Right atrium auricular region (tissue), 2 donors: ENCODE measurements around the gene DCAF17. TPM values are rescaled to one million over a fixed set of nuclear protein-coding genes. Genes with fewer than 3 reads are reported as not detected.

Experiments used
- DNase-seq: peaks from one replicate; pipeline ENCODE4 v3.0.0-alpha.2; 2019; ENCODE audit warnings: low spot score
- H3K27ac ChIP-seq, 2 donors: fragments of 200-600 bp; sonication (generic); 1 replicate in 1 of 2; 2 replicates in 1 of 2; pipeline ENCODE4 v1.5.1; 2016 to 2019
- H3K27me3 ChIP-seq, 2 donors: fragments of 200-600 bp; sonication (generic); one replicate each; pipeline versions ENCODE4 v1.5.1 to v1.6.0; 2017 to 2019
- H3K36me3 ChIP-seq: fragments of 200-600 bp; sonication (generic); one replicate; pipeline ENCODE4 v1.5.1; 2016
- H3K4me1 ChIP-seq, 2 donors: fragments of 200-600 bp; sonication (generic); one replicate each; pipeline versions ENCODE4 v1.5.1 to v1.6.0; 2017 to 2019
- H3K4me3 ChIP-seq, 2 donors: fragments of 200-600 bp; sonication (generic); 1 replicate in 1 of 2; 2 replicates in 1 of 2; pipeline ENCODE4 v1.5.1; 2017 to 2019; ENCODE audit warnings: mild to moderate bottlenecking in 1 of 2, moderate library complexity in 1 of 2
- H3K9me3 ChIP-seq, 2 donors: fragments of 200-600 bp; sonication (generic); one replicate each; pipeline ENCODE4 v1.5.1; 2019
- total RNA-seq, 2 donors: library from RNA; depleted of rRNA; stranded (reverse); fragments of >200 nt; gene quantifications; one replicate each; pipeline ENCODE4 v1.1.0, GENCODE V29; 2016
- TF ChIP-seq, protein P1 (sequence below), 2 donors: fragments of 200-600 bp; sonication (generic); IDR thresholded peaks; one replicate each; pipeline ENCODE4 v1.5.1; 2019; ENCODE audit warnings: antibody characterized with exemption in 2 of 2

Gene DCAF17
- total RNA-seq, 2 donors from 2014 or later: 5.8 to 7.3 TPM

DNA sequence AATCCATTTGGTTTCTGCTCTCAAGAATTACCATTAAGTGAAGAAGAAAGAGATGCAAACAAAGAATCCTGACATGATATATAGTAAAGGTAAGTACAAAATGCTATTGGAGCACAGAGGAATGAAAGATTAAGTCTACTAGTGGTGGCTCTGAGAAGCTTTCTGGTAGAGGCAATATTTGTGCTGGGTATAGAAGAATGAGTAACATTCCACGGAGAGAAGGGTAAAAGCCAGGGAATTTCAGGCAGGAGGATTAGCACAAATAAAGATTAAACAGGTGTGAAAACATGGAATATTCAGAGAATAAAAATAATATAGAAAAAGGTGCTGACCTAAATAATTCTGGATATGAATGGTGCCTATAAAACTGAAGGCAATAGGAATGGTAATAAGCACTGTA is 32.1 kb upstream of the DCAF17 start:
- H3K4me1 ChIP-seq: no peaks in the 10 kb centered on the region
- TF ChIP-seq, protein P1, sequence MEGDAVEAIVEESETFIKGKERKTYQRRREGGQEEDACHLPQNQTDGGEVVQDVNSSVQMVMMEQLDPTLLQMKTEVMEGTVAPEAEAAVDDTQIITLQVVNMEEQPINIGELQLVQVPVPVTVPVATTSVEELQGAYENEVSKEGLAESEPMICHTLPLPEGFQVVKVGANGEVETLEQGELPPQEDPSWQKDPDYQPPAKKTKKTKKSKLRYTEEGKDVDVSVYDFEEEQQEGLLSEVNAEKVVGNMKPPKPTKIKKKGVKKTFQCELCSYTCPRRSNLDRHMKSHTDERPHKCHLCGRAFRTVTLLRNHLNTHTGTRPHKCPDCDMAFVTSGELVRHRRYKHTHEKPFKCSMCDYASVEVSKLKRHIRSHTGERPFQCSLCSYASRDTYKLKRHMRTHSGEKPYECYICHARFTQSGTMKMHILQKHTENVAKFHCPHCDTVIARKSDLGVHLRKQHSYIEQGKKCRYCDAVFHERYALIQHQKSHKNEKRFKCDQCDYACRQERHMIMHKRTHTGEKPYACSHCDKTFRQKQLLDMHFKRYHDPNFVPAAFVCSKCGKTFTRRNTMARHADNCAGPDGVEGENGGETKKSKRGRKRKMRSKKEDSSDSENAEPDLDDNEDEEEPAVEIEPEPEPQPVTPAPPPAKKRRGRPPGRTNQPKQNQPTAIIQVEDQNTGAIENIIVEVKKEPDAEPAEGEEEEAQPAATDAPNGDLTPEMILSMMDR (IDR thresholded peaks at IDR 0.05): no peak
- H3K4me3 ChIP-seq: no peak overlapping the region
- H3K27ac ChIP-seq: no peak overlapping the region
- H3K9me3 ChIP-seq: peaks cover 0 to 13% of the 10 kb centered on the region in 2 donors
- H3K27me3 ChIP-seq: no peaks in the 10 kb centered on the region
- no peaks in the 10 kb centered on the region for H3K36me3 ChIP-seq
- no peak for DNase-seq

DNA sequence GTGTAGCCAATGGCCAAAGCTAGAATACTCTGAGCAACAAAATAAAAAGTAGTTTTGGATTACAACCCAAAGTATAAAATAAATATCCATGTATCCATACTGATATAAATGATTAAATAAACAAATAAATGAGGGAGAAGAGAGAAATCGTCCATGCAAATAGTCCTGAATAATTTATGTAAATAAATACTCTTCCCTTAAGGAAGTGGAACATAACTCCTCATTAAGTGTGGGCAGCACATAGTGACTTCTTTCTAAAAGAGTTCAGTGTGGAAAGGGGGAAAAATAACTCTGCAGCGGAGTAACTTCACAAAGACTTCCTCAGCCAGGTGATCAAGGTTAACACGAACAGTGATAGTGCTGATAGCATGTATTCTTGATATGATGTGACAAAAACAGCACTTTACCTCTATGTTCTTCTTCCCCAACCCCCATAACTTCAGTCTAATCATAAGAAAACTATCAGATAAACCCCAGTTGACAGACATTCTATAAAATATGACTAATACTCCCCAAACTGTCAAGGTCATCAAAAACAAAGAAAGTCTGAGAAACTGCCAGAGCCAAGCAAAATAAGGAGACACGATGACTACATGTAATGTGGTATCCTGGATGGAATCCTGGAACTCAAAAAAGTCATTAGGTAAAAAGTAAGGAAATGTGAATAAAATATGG is 31.0 kb upstream of the DCAF17 start:
- DNase-seq: no peak
- H3K4me3 ChIP-seq: no peak overlapping the region
- TF ChIP-seq, protein P1 (IDR thresholded peaks at IDR 0.05): no peak

DNA sequence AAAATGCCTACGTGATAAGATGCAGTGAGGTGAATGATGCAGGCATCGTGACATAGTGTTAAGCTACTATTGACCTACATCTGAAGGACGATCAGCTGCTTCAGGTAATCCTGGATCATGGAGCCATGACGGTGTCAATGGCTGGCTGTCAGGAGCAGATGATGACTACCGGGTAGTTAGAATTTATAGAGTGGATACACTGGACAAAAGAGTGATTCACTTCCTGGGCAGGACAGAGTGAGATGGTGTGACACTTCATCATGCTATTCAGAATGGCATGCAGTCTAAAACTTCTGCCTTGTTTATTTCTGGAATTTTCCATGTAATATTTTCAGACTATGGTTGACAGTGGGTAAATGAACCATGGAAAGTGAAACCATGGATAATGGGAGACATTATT is 29.8 kb upstream of the DCAF17 start:
- Histone ChIP-seq H3K27me3 (no peaks in the 10 kb centered on the region), H3K9me3 (peaks cover 0 to 6% of the 10 kb centered on the region in 2 donors), H3K27ac (no peak overlapping the region), H3K4me3 (no peak overlapping the region), H3K36me3 (no peaks in the 10 kb centered on the region), H3K4me1 (no peaks in the 10 kb centered on the region)
- TF ChIP-seq, protein P1 (IDR thresholded peaks at IDR 0.05): no peak
- DNase-seq: no peak

More for the DNA sequence above, 31.0 kb upstream of the DCAF17 start:
- no peaks in the 10 kb centered on the region for H3K36me3 ChIP-seq
- H3K27ac ChIP-seq: no peak overlapping the region
- H3K27me3 ChIP-seq: no peaks in the 10 kb centered on the region
- no peaks in the 10 kb centered on the region for H3K4me1 ChIP-seq
- H3K9me3 ChIP-seq: peaks cover 0 to 7% of the 10 kb centered on the region in 2 donors

DNA sequence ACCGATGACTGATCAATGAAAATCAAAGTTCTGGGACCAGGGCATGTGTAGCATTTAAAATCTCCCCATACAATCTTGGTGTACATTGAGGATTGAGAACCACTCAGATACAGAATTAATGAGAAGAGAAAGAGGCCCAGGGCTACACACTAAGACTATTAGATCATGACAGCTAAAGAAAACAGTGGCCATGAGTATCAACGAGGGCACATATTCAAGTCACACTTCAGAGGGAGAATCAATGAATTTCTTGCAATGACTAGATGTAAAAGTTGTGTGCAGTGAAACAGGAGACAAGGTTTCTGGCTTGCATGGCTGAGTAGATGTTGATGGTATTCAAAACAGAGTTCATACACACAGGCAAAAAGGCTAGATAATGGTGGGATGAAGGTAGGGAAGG is 29.3 kb upstream of the DCAF17 start:
- H3K4me3 ChIP-seq: no peak overlapping the region
- no peaks in the 10 kb centered on the region for H3K27me3 ChIP-seq
- TF ChIP-seq, protein P1 (IDR thresholded peaks at IDR 0.05): no peak
- H3K4me1 ChIP-seq: no peaks in the 10 kb centered on the region
- H3K9me3 ChIP-seq: peaks cover 0 to 6% of the 10 kb centered on the region in 2 donors
- no peak overlapping the region for H3K27ac ChIP-seq
- H3K36me3 ChIP-seq: no peaks in the 10 kb centered on the region
- no peak for DNase-seq

DNA sequence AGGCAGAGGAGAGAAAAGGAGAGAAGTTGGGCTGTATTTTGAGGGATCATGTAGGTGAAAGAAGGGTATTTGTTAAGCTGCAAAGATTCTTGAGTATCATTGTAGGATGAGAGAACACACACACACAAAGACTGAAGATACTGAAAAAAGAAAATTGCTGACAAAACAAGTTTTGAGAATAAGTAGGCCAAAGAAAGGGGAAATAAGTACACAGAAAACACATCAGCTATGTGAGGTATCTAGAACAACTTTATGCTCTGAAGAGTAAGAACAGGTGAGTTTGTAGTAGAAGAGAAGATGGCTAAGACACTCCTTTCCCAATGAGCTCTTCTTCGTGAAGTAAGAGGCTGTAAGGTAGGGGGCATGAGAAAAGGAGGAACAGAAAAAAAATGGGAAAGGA is 28.5 kb upstream of the DCAF17 start:
- Histone ChIP-seq H3K27ac (no peak overlapping the region), H3K9me3 (peaks cover 0 to 6% of the 10 kb centered on the region in 2 donors), H3K4me3 (no peak overlapping the region), H3K4me1 (no peaks in the 10 kb centered on the region), H3K27me3 (no peaks in the 10 kb centered on the region), H3K36me3 (no peaks in the 10 kb centered on the region)
- no peak for DNase-seq
- TF ChIP-seq, protein P1 (IDR thresholded peaks at IDR 0.05): no peak

DNA sequence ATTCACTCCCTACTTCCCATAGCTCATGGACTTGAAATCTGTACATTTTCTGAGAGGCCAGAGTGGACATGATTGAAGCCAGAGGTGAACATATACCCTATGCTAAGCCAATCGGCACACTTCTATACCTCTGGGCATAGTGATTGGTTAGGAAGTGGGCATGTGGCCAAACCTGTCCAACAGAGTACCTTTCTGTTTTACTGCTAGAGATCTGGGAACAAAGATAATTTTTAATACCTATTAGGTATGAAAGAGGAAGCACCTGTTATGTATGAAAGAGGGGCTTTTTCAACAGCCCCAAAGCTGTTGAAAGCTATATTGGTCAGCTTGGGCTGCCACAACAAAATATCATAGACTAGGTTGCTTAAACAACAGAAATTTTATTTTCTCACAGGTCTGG is 28.0 kb upstream of the DCAF17 start:
- H3K27ac ChIP-seq: no peak overlapping the region
- no peak overlapping the region for H3K4me3 ChIP-seq
- H3K4me1 ChIP-seq: no peaks in the 10 kb centered on the region
- H3K36me3 ChIP-seq: no peaks in the 10 kb centered on the region
- DNase-seq: no peak
- peaks cover 0 to 6% of the 10 kb centered on the region in 2 donors for H3K9me3 ChIP-seq
- H3K27me3 ChIP-seq: no peaks in the 10 kb centered on the region
- TF ChIP-seq, protein P1 (IDR thresholded peaks at IDR 0.05): no peak
